COLO668 (cell line): Measurements from ENCODE around the gene IL4I1.

ENCODE experiments used
- DNase-seq: peaks from one replicate; lab custom pipeline; 2025; ENCODE audit not compliant: unreplicated experiment; lab: John Stamatoyannopoulos, UW

IL4I1 gene

GRCh38 chr19:49895566-49896297 is 955 bp downstream of the IL4I1 start:
- DNase-seq, result no peak

- no peak for DNase-seq
These were observed 1.7 kb downstream of the IL4I1 start for GRCh38 chr19:49894879-49895565.

- no peak for DNase-seq
These were observed 2.5 kb downstream of the IL4I1 start for GRCh38 chr19:49894011-49894664.

GRCh38 chr19:49892716-49893115 is 4.0 kb downstream of the IL4I1 start:
- no peak for DNase-seq

GRCh38 chr19:49891393-49891792 is 5.3 kb downstream of the IL4I1 start:
- no peak for DNase-seq

GRCh38 chr19:49890349-49891311 is 6.1 kb downstream of the IL4I1 start:
- peak; percentile 84 for DNase-seq

GRCh38 chr19:49889687-49890348 is 6.9 kb downstream of the IL4I1 start:
- DNase-seq, result peak; percentile 89

GRCh38 chr19:49889038-49889686 is 7.5 kb downstream of the IL4I1 start:
- DNase-seq, result no peak

GRCh38 chr19:49888510-49888824 is 8.2 kb downstream of the IL4I1 start:
- peak; percentile 52 for DNase-seq

- peak; percentile 50 for DNase-seq
These were observed 8.8 kb downstream of the IL4I1 start for GRCh38 chr19:49887665-49888509.

GRCh38 chr19:49887037-49887664 is 9.5 kb downstream of the IL4I1 start:
- DNase-seq, result peak; percentile 12

- DNase-seq, result no peak
These were observed 11.9 kb downstream of the IL4I1 start for GRCh38 chr19:49884760-49885159.

- no peak for DNase-seq
These were observed 12.6 kb downstream of the IL4I1 start for GRCh38 chr19:49884109-49884508.

- no peak for DNase-seq
These were observed 13.6 kb downstream of the IL4I1 start for GRCh38 chr19:49883094-49883493.

- no peak for DNase-seq
These were observed 14.0 kb downstream of the IL4I1 start for GRCh38 chr19:49882643-49883042.

GRCh38 chr19:49881672-49882394 is 14.9 kb downstream of the IL4I1 start:
- peak; percentile 13 for DNase-seq

- DNase-seq, result no peak
These were observed 15.5 kb downstream of the IL4I1 start for GRCh38 chr19:49881186-49881585.
